ENCODE results near the gene NT5C3A. TPM values are rescaled to one million over a fixed set of nuclear protein-coding genes. Genes with fewer than 3 reads are reported as not detected.

Gene NT5C3A
- total and polyA plus RNA-seq, 2 of the 8 experiments (the other 6 are each of a cell fraction or from before 2014, with no cell fraction given), result 7.5 to 22.7 TPM

DNA sequence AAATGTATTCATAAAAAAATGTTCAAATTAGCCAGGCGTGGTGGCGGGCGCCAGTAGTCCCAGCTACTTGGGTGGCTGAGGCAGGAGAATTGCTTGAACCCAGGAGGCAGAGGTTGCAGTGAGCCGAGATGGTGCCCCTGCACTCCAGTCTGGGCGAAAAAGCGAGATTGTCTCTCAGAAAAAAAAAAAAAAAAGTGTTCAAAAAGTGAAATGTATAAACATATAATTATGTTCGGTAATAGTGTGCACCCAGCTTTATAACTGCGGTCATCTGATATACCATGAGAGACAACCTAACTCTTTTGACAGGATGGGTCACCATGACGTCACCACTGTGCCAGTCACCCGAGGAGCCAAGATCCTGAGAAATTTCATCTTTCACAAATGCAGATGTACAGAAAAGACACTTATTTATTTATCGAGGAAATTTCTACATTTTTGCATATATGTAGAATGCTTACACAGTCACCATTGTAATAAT lies 47.2 kb upstream of the NT5C3A start:
- no peak overlapping the region; the same call in 1 of the 2 replicates for H4K8ac ChIP-seq (ENCODE audit: extremely low read depth, insufficient read depth, low read length)
- DNase-seq (ENCODE audit: low read depth in 1 of 2, low spot score in 2 of 2), result no peak
- H4K91ac ChIP-seq (replicated peaks; ENCODE audit: insufficient read length, low read length), result no peak overlapping the region
- no peak overlapping the region for H3K56ac ChIP-seq (replicated peaks; ENCODE audit: insufficient read length, low read depth, low read length)
- peak overlapping the region; percentile 23 to 57 (median 32); a peak in 6 of 8 replicates for H3K4me3 ChIP-seq (ENCODE audit: extremely low read depth in 1 of 4, insufficient read depth in 2 of 4, low read depth in 3 of 4, low read length in 4 of 4)
- H3K27ac ChIP-seq (ENCODE audit: low read depth, low read length), result no peak overlapping the region
- no peak overlapping the region for H2BK12ac ChIP-seq (ENCODE audit: low read depth, low read length)
- no peak overlapping the region for H3K9ac ChIP-seq (replicated peaks in 1 of 4; ENCODE audit: extremely low read depth in 1 of 4, low read depth in 3 of 4, low read length in 3 of 4)
- no peak overlapping the region for H2BK5ac ChIP-seq (ENCODE audit: low read depth, low read length)
- ChIA-PET POLR2A (ENCODE audit: partially characterized antibody) (interaction anchor here (0.6 to 2.3 kb wide), 3 partner anchors 47 to 217 kb away, joined by 3 to 5 read pairs (median 5); partner anchors contain the start of gene NT5C3A), CTCF (ENCODE audit: partially characterized antibody) (interaction anchor here (0.6 to 3.5 kb wide), 24 partner anchors 10 to 1358 kb away, joined by 3 to 12 read pairs (median 4); partner anchors contain the start of genes FKBP9 and NT5C3A)
- FAIRE-seq, result no peak
- peaks cover 0 to 5% (median 1%) of the 10 kb centered on the region in 4 experiments; a peak in 2 of 7 replicates for H3K4me1 ChIP-seq (replicated peaks in 1 of 4; ENCODE audit: control insufficient read depth in 3 of 4, insufficient read depth in 4 of 4, low read length in 3 of 4)
- H2AFZ ChIP-seq (ENCODE audit: low read length), result no peak overlapping the region
- peaks cover 5% of the 10 kb centered on the region for H3K79me1 ChIP-seq (ENCODE audit: low read depth, low read length)
- H3K4me2 ChIP-seq (ENCODE audit: insufficient read depth in 1 of 2, low read depth in 2 of 2, low read length in 2 of 2), result peak overlapping the region; percentile 50 to 57; a peak in 3 of 4 replicates
- no peak overlapping the region for H4K5ac ChIP-seq (ENCODE audit: insufficient read length, low read depth, low read length)
- H3K36me3 ChIP-seq (ENCODE audit: control insufficient read depth in 2 of 4, insufficient read depth in 4 of 4, low read length in 3 of 4), result no peaks in the 10 kb centered on the region; a peak in 1 of 8 replicates
- no peak overlapping the region for H2AK5ac ChIP-seq (ENCODE audit: low read depth, low read length)
- H3K4ac ChIP-seq (replicated peaks; ENCODE audit: insufficient read length, low read depth, low read length), result no peak overlapping the region
- H2BK20ac ChIP-seq (ENCODE audit: low read length), result no peak overlapping the region
- H3K9me3 ChIP-seq (ENCODE audit: insufficient read depth in 2 of 2, low read depth in 1 of 2, low read length in 1 of 2), result no peaks in the 10 kb centered on the region
- no peak overlapping the region for H2BK15ac ChIP-seq (ENCODE audit: low read length)
- H3K27me3 ChIP-seq (replicated peaks in 1 of 4; ENCODE audit: control insufficient read depth in 3 of 4, extremely low read depth in 1 of 4, insufficient read depth in 3 of 4, low read length in 3 of 4), result peaks cover 0 to 3% (median 0%) of the 10 kb centered on the region in 4 experiments; a peak in 1 of 7 replicates
- peaks cover 0 to 7% of the 10 kb centered on the region in 2 experiments for H4K20me1 ChIP-seq (replicated peaks in 1 of 2; ENCODE audit: control insufficient read depth in 1 of 2, insufficient read depth in 2 of 2, low read length in 2 of 2)
- no peak overlapping the region for H3K18ac ChIP-seq (ENCODE audit: extremely low read depth, low read length)
- TF ChIP-seq ZNF274 (IDR thresholded peaks at IDR 0.05; ENCODE audit: borderline replicate concordance, extremely low read depth, low read length) (no peak), SIN3A (conservative IDR thresholded peaks at IDR 0.05 in 1 of 2, IDR thresholded peaks at IDR 0.05 in 1 of 2; ENCODE audit: low read depth in 1 of 2, low read length in 2 of 2) (no peak), RFX5 (IDR thresholded peaks at IDR 0.05; ENCODE audit: borderline replicate concordance, low read depth, low read length) (no peak), RNF2 (IDR thresholded peaks at IDR 0.05; ENCODE audit: borderline replicate concordance, low read depth, low read length, missing control alignments, poor library complexity, severe bottlenecking) (no peak), CREB1 (IDR thresholded peaks at IDR 0.05) (no peak), CTBP2 (IDR thresholded peaks at IDR 0.05; ENCODE audit: borderline replicate concordance, insufficient read depth, insufficient read length, low read length) (no peak), SRF (IDR thresholded peaks at IDR 0.05; ENCODE audit: low read depth, low read length) (no peak), EP300 (IDR thresholded peaks at IDR 0.05; ENCODE audit: borderline replicate concordance in 1 of 2, low read depth in 2 of 2, low read length in 2 of 2) (no peak)
- TF ChIP-seq, protein P1, sequence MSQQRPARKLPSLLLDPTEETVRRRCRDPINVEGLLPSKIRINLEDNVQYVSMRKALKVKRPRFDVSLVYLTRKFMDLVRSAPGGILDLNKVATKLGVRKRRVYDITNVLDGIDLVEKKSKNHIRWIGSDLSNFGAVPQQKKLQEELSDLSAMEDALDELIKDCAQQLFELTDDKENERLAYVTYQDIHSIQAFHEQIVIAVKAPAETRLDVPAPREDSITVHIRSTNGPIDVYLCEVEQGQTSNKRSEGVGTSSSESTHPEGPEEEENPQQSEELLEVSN (IDR thresholded peaks at IDR 0.05), result no peak
- no peak overlapping the region for H2BK120ac ChIP-seq (replicated peaks; ENCODE audit: low read depth, low read length)
- no peak overlapping the region for H3K14ac ChIP-seq (ENCODE audit: insufficient read length)
- no peak overlapping the region for H3K23ac ChIP-seq (ENCODE audit: insufficient read length)
- whole genome bisulfite sequencing, 2 experiments (ENCODE audit: extremely low coverage in 1 of 2, insufficient coverage in 1 of 2, insufficient read length in 1 of 2, insufficient replicate concordance in 2 of 2, low coverage in 1 of 2, low lambda C conversion rate in 2 of 2, missing lambda C conversion rate in 1 of 2), result 47% methylated on average over 11 of the region's 11 CpGs; no CpG with 5 or more reads in 1 of the 2 experiments
- 0 out of 2 replicates have a peak, but pooled peaks cover 2% of the 10 kb centered on the region for H3K23me2 ChIP-seq (ENCODE audit: low read depth, low read length)
- peaks cover 3 to 25% of the 10 kb centered on the region in 2 experiments; a peak in 3 of 4 replicates for H3K79me2 ChIP-seq (ENCODE audit: control insufficient read depth in 1 of 2, insufficient read depth in 2 of 2, low read length in 2 of 2)

Measured in H1 (cell line).